Mesothelial cell of epicardium (in vitro differentiated cells): Measurements from ENCODE around the gene GBP1. TPM values are rescaled to one million over a fixed set of nuclear protein-coding genes. Genes with fewer than 3 reads are reported as not detected.

Experiments used
- DNase-seq, 2 experiments: peaks; one replicate each; pipeline ENCODE4 v3.0.0; 2021; ENCODE audit warnings: low spot score in 2 of 2; ENCODE audit not compliant: unreplicated experiment in 2 of 2
- H3K27ac Mint-ChIP-seq: 2 replicates; pipeline ENCODE4 v1.8.0; 2021; ENCODE audit warnings: mixed read lengths
- H3K27me3 Mint-ChIP-seq: 2 replicates; pipeline ENCODE4 v1.8.0; 2021; ENCODE audit warnings: low read depth, mixed read lengths
- H3K36me3 Mint-ChIP-seq: 2 replicates; pipeline ENCODE4 v1.8.0; 2021; ENCODE audit warnings: mixed read lengths
- H3K4me1 Mint-ChIP-seq: 2 replicates; pipeline ENCODE4 v1.8.0; 2021; ENCODE audit warnings: mixed read lengths
- H3K4me3 Mint-ChIP-seq: 2 replicates; pipeline ENCODE4 v1.8.0; 2021; ENCODE audit warnings: mild to moderate bottlenecking, moderate library complexity, mixed read lengths
- H3K9me3 Mint-ChIP-seq: 2 replicates; pipeline ENCODE4 v1.8.0; 2021; ENCODE audit warnings: mixed read lengths
- CTCF ChIP-seq: fragments of 200-600 bp; sonication (generic); IDR thresholded peaks from one replicate; pipeline ENCODE4 v1.5.0; 2021; ENCODE audit warnings: antibody characterized with exemption; ENCODE audit not compliant: unreplicated experiment
- total RNA-seq: library from RNA; stranded (reverse); gene quantifications from 3 replicates; pipeline ENCODE4 v1.2.1, GENCODE V29; 2021

GBP1 gene
- total RNA-seq, 1 donor from 2014 or later, result 55.5 TPM

GRCh38 chr1:89102021-89102420 is 37.0 kb upstream of the GBP1 start:
- Mint-ChIP-seq H3K4me3 (no peak overlapping the region), H3K9me3 (peaks cover 21% of the 10 kb centered on the region), H3K27ac (no peak overlapping the region), H3K27me3 (peaks cover 1% of the 10 kb centered on the region), H3K36me3 (no peaks in the 10 kb centered on the region), H3K4me1 (no peaks in the 10 kb centered on the region)
- TF ChIP-seq CTCF, result no peak
- no peak for DNase-seq

GRCh38 chr1:89100412-89100811 is 35.4 kb upstream of the GBP1 start:
- Mint-ChIP-seq H3K4me1 (no peaks in the 10 kb centered on the region), H3K4me3 (no peak overlapping the region), H3K36me3 (peaks cover 6% of the 10 kb centered on the region), H3K9me3 (peaks cover 35% of the 10 kb centered on the region), H3K27ac (no peak overlapping the region), H3K27me3 (peaks cover under 1% of the 10 kb centered on the region)
- no peak for DNase-seq
- no peak for TF ChIP-seq CTCF

DNA sequence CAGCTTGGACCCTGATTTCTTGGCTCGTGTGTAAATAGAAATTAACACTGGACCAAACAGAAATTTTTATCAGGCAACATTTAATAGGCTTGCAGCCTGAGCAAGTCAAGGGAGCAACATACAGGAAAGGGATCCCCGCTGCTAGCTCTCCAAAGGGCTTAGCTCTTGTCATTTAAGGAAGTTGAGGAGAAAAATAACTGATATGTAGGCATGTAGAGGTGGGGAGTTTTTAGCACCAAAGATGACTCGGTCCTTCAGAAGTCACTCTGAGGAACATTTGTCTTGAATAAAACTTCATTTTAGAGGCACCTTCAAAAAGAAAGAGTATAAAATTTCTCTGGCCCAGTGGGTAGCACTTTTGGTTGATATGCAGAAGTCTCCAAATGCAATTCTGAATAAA is 33.8 kb upstream of the GBP1 start:
- Mint-ChIP-seq H3K27ac (no peak overlapping the region), H3K4me3 (no peak overlapping the region)

DNA sequence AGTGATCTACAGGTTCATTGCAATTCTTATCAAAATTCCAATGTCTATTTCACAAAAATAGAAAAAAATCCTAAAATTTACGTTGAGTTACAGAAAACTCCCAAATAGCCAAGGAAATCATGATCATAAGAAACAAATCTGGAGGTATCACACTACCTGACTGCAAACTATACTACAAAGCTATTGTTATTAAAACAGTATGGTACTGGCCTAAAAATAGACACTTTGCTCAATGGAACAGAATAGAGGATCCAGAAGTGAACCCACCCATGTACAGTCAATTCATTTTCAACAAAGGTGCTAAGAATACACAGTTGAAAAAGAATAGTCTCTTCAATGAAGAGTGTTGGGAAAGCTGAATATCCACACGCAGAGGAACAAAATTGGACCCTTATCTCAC is 30.7 kb upstream of the GBP1 start:
- Mint-ChIP-seq H3K27ac (no peak overlapping the region), H3K4me1 (no peaks in the 10 kb centered on the region), H3K9me3 (peaks cover 48% of the 10 kb centered on the region), H3K27me3 (no peaks in the 10 kb centered on the region), H3K4me3 (no peak overlapping the region), H3K36me3 (peaks cover 6% of the 10 kb centered on the region)
- TF ChIP-seq CTCF, result no peak
- DNase-seq, result no peak

More for the DNA sequence above, 33.8 kb upstream of the GBP1 start:
- H3K36me3 Mint-ChIP-seq, result peaks cover 6% of the 10 kb centered on the region
- no peaks in the 10 kb centered on the region for H3K4me1 Mint-ChIP-seq
- no peak for TF ChIP-seq CTCF
- no peaks in the 10 kb centered on the region for H3K27me3 Mint-ChIP-seq
- DNase-seq, result no peak
- H3K9me3 Mint-ChIP-seq, result peaks cover 44% of the 10 kb centered on the region

DNA sequence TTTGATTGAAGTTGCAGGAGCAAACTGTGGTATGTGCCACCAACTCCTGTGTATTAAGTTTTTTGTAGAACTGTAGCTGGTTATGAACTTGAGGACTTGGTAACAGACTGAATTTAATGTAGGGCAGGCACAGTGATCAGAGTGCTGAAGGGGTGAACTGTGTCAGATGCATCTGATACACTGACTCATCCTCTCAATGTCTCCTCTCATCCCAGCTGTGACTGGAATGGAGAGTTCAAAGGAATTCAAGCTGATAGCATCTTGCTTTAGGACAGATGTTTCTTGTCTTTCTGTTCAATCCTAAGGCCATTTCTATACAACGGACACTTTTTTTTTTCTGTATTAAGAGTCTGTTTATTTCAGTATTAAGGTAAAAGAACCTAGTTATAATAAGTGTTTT is 25.0 kb upstream of the GBP1 start:
- Mint-ChIP-seq H3K27ac (no peak overlapping the region), H3K4me1 (peaks cover 19% of the 10 kb centered on the region)
- no peak for DNase-seq

More for the DNA sequence above, 25.0 kb upstream of the GBP1 start:
- no peak for TF ChIP-seq CTCF
- Mint-ChIP-seq H3K9me3 (peaks cover 13% of the 10 kb centered on the region), H3K27me3 (no peaks in the 10 kb centered on the region), H3K4me3 (no peak overlapping the region), H3K36me3 (no peaks in the 10 kb centered on the region)
